ENCODE measurements around the gene LHFPL6. TPM values are rescaled to one million over a fixed set of nuclear protein-coding genes. Genes with fewer than 3 reads are reported as not detected.

LHFPL6 gene
- total and polyA plus RNA-seq, 2 experiments from 2014 or later, result 7.8 to 9.5 TPM

GRCh38 chr13:39612023-39612637, 9.1 kb upstream of the LHFPL6 start:
- Mint-ChIP-seq H3K27ac (no peak overlapping the region), H3K9me3 (no peaks in the 10 kb centered on the region), H3K36me3 (ENCODE audit: low read depth) (no peaks in the 10 kb centered on the region), H3K4me1 (peaks cover 4% of the 10 kb centered on the region; the same call in 1 of the 3 replicates), H3K4me3 (no peak overlapping the region), H3K27me3 (ENCODE audit: insufficient read depth, low read depth, poor library complexity) (no peaks in the 10 kb centered on the region)
- H3K9me2 ChIP-seq (ENCODE audit: insufficient read depth), result no peaks in the 10 kb centered on the region
- ATAC-seq (peak; percentile 69), DNase-seq (ENCODE audit: low spot score) (peak; percentile 93)
- H3K4me2 ChIP-seq, result no peak overlapping the region
- H3F3A ChIP-seq (replicated peaks; ENCODE audit: low read depth), result no peaks in the 10 kb centered on the region
- no peaks in the 10 kb centered on the region for H3K79me2 ChIP-seq (replicated peaks; ENCODE audit: insufficient read depth)
- H3K4me1 ChIP-seq (ENCODE audit: insufficient read depth), result no peaks in the 10 kb centered on the region
- H3K36me3 ChIP-seq (ENCODE audit: insufficient read depth), result no peaks in the 10 kb centered on the region
- H3K27ac ChIP-seq (ENCODE audit: low read depth), result no peak overlapping the region
- TF ChIP-seq CREB1 (CRISPR knock-in tag; IDR thresholded peaks at IDR 0.05; ENCODE audit: low read depth), result no peak
- TF ChIP-seq ETS1 (IDR thresholded peaks at IDR 0.05), result no peak
- peak; percentile 77 to 97 for TF ChIP-seq CTCF (conservative IDR thresholded peaks at IDR 0.05; ENCODE audit: low read depth in 2 of 2)
- no peak overlapping the region for H3K4me3 ChIP-seq
- no peaks in the 10 kb centered on the region for H3K27me3 ChIP-seq (ENCODE audit: insufficient read depth)
- H4K20me1 ChIP-seq (replicated peaks; ENCODE audit: insufficient read depth), result no peaks in the 10 kb centered on the region
- H2AFZ ChIP-seq, result no peak overlapping the region

- Histone ChIP-seq H2AFZ (no peak overlapping the region), H3K4me1 (ENCODE audit: insufficient read depth) (0 out of 2 replicates have a peak, but pooled peaks cover 4% of the 10 kb centered on the region), H3F3A (replicated peaks; ENCODE audit: low read depth) (no peaks in the 10 kb centered on the region), H3K9me2 (ENCODE audit: insufficient read depth) (no peaks in the 10 kb centered on the region), H3K79me2 (replicated peaks; ENCODE audit: insufficient read depth) (no peaks in the 10 kb centered on the region), H3K4me3 (no peak overlapping the region), H3K4me2 (no peak overlapping the region), H4K20me1 (replicated peaks; ENCODE audit: insufficient read depth) (no peaks in the 10 kb centered on the region), H3K27ac (ENCODE audit: low read depth) (no peak overlapping the region), H3K27me3 (ENCODE audit: insufficient read depth) (peaks cover 27% of the 10 kb centered on the region), H3K36me3 (ENCODE audit: insufficient read depth) (no peaks in the 10 kb centered on the region)
- H3K36me3 Mint-ChIP-seq (ENCODE audit: low read depth), result no peaks in the 10 kb centered on the region; the same call in 2 of the 3 replicates
- no peak overlapping the region for H3K4me3 Mint-ChIP-seq
- peaks cover 7% of the 10 kb centered on the region; the same call in 2 of the 3 replicates for H3K4me1 Mint-ChIP-seq
- H3K9me3 Mint-ChIP-seq, result no peaks in the 10 kb centered on the region; the same call in 2 of the 3 replicates
- DNase-seq (ENCODE audit: low spot score), result no peak
- no peak for ATAC-seq
- H3K27ac Mint-ChIP-seq, result no peak overlapping the region
- H3K27me3 Mint-ChIP-seq (ENCODE audit: insufficient read depth, low read depth, poor library complexity), result peaks cover 8% of the 10 kb centered on the region
- TF ChIP-seq JUNB (IDR thresholded peaks at IDR 0.05; ENCODE audit: unreplicated experiment) (no peak), EZH2 (IDR thresholded peaks at IDR 0.05; ENCODE audit: low read depth, unreplicated experiment) (no peak), ZNF114 (CRISPR knock-in tag; IDR thresholded peaks at IDR 0.05) (no peak), NANOG (IDR thresholded peaks at IDR 0.05; ENCODE audit: borderline replicate concordance) (no peak), ETS1 (IDR thresholded peaks at IDR 0.05) (no peak), CTCF (conservative IDR thresholded peaks at IDR 0.05; ENCODE audit: low read depth in 2 of 2) (no peak), EZH2phosphoT487 (IDR thresholded peaks at IDR 0.05; ENCODE audit: unreplicated experiment) (no peak), CREB1 (CRISPR knock-in tag; IDR thresholded peaks at IDR 0.05; ENCODE audit: low read depth) (no peak)
Measured at GRCh38 chr13:39607876-39608275, 4.9 kb upstream of the LHFPL6 start.

All from GM23338 (cell line).